HepG2 (cell line): Measurements from ENCODE around the gene TTPAL.

Source experiments
- CEBPG ChIP-seq: IDR thresholded peaks from 2 replicates; pipeline ENCODE4 v1.6.1; 2016
- CREB3 ChIP-seq: sonication (generic); formaldehyde crosslinking; IDR thresholded peaks from 2 replicates; pipeline ENCODE4 v1.5.0; 2020; ENCODE audit warnings: missing genetic modification reagents
- CTCF ChIP-seq: sonication (generic); formaldehyde crosslinking; IDR thresholded peaks from 2 replicates; pipeline ENCODE4 v1.5.0; 2020; ENCODE audit warnings: mild to moderate bottlenecking, missing genetic modification reagents, moderate library complexity
- ISL2 ChIP-seq: sonication (generic); formaldehyde crosslinking; IDR thresholded peaks from 2 replicates; pipeline ENCODE4 v1.5.0; 2020; ENCODE audit warnings: missing genetic modification reagents
- MED13 ChIP-seq: sonication (generic); formaldehyde crosslinking; IDR thresholded peaks from 2 replicates; pipeline ENCODE4 v1.5.0; 2020; ENCODE audit warnings: missing genetic modification reagents
- NR2F1 ChIP-seq, 2 experiments: fragments of 450-650 bp in 1 of 2; formaldehyde crosslinking in 1 of 2; IDR thresholded peaks; 2 replicates each; pipeline versions ENCODE4 v1.5.0 to v1.6.1; 2016 to 2020; ENCODE audit warnings: mild to moderate bottlenecking in 1 of 2, missing compliant biosample characterization in 1 of 2, missing genetic modification reagents in 1 of 2, moderate library complexity in 1 of 2
- POLR2A ChIP-seq, 2 experiments: IDR thresholded peaks; 2 replicates each; pipeline ENCODE4 v1.6.1; 2011; ENCODE audit warnings: low read depth in 2 of 2, low read length in 2 of 2, mild to moderate bottlenecking in 1 of 2, moderate library complexity in 1 of 2; ENCODE audit not compliant: insufficient read depth in 1 of 2
- RFX5 ChIP-seq: IDR thresholded peaks from 2 replicates; pipeline ENCODE4 v1.6.1; 2011; ENCODE audit warnings: low read depth, low read length, improper control_type of control experiment
- TAF1 ChIP-seq: sonication (generic); formaldehyde crosslinking; IDR thresholded peaks from 2 replicates; pipeline ENCODE4 v1.4.0; 2020; ENCODE audit warnings: missing genetic modification reagents
- TAF15 ChIP-seq: fragments of 200-400 bp; formaldehyde crosslinking; IDR thresholded peaks from one replicate; pipeline ENCODE4 v1.6.1; 2018; ENCODE audit warnings: mild to moderate bottlenecking, low read depth, low read length; ENCODE audit not compliant: poor library complexity, severe bottlenecking
- UBTF ChIP-seq: sonication (generic); formaldehyde crosslinking; IDR thresholded peaks from 2 replicates; pipeline ENCODE4 v1.4.0; 2020; ENCODE audit warnings: mild to moderate bottlenecking, missing genetic modification reagents
- ZNF407 ChIP-seq: sonication (generic); formaldehyde crosslinking; IDR thresholded peaks from one replicate; pipeline ENCODE4 v1.5.1; 2020; ENCODE audit warnings: mild to moderate bottlenecking, missing genetic modification reagents; ENCODE audit errors: not compliant biosample characterization
- ZNF552 ChIP-seq: sonication (generic); formaldehyde crosslinking; IDR thresholded peaks from 2 replicates; pipeline ENCODE4 v1.9.0; 2022; ENCODE audit warnings: missing genetic modification reagents, mild to moderate bottlenecking, borderline replicate concordance
- ZNF687 ChIP-seq: sonication (generic); formaldehyde crosslinking; IDR thresholded peaks from 2 replicates; pipeline ENCODE4 v1.5.1; 2020; ENCODE audit warnings: mild to moderate bottlenecking, missing genetic modification reagents, moderate library complexity

- TF ChIP-seq CTCF (no peak), POLR2A (IDR thresholded peaks at IDR 0.05; ENCODE audit: insufficient read depth in 1 of 2, low read depth in 2 of 2, low read length in 2 of 2) (no peak), NR2F1 (CRISPR knock-in tag; IDR thresholded peaks at IDR 0.05) (no peak), MED13 (CRISPR knock-in tag) (no peak), CEBPG (no peak), ISL2 (CRISPR knock-in tag) (no peak), RFX5 (no peak), ZNF407 (CRISPR knock-in tag) (no peak), TAF1 (CRISPR knock-in tag) (no peak), TAF15 (no peak), UBTF (CRISPR knock-in tag) (no peak), ZNF687 (CRISPR knock-in tag) (no peak), CREB3 (no peak), ZNF552 (CRISPR knock-in tag) (no peak)
Observed at GRCh38 chr20:44429017-44429339, 46.7 kb upstream of the TTPAL start.
